ENCODE results near the gene MBD5.

Gene MBD5

GRCh38 chr2:148554459-148555247 lies 533.8 kb downstream of the MBD5 start:
- ChIA-PET CTCF (no interaction called here), POLR2A (no interaction called here)
- TF ChIP-seq ELF4 (IDR thresholded peaks at IDR 0.05): no peak
- TF ChIP-seq PKNOX1 (IDR thresholded peaks at IDR 0.05): no peak
- TF ChIP-seq BHLHE40 (IDR thresholded peaks at IDR 0.05; ENCODE audit: borderline replicate concordance): no peak
- TF ChIP-seq ARNT (IDR thresholded peaks at IDR 0.05): no peak
- no peak for TF ChIP-seq CTBP1 (IDR thresholded peaks at IDR 0.05; ENCODE audit: borderline replicate concordance)
- TF ChIP-seq FOXK2 (IDR thresholded peaks at IDR 0.05): no peak
- TF ChIP-seq LEF1 (IDR thresholded peaks at IDR 0.05; ENCODE audit: borderline replicate concordance): no peak
- TF ChIP-seq L3MBTL2 (conservative IDR thresholded peaks at IDR 0.05): no peak
- TF ChIP-seq NFRKB (IDR thresholded peaks at IDR 0.05): no peak
- TF ChIP-seq HDGF (IDR thresholded peaks at IDR 0.05; ENCODE audit: borderline replicate concordance): no peak
- TF ChIP-seq TARDBP (IDR thresholded peaks at IDR 0.05): no peak
- no peak for TF ChIP-seq SUZ12 (IDR thresholded peaks at IDR 0.05)
- no peak for TF ChIP-seq SP1 (IDR thresholded peaks at IDR 0.05)
- no peak for TF ChIP-seq FOXA1 (IDR thresholded peaks at IDR 0.05)
- no peak for TF ChIP-seq FOXM1 (IDR thresholded peaks at IDR 0.05; ENCODE audit: borderline replicate concordance)
- no peak for TF ChIP-seq ZNF384 (IDR thresholded peaks at IDR 0.05)
- DNase-seq (ENCODE audit: extremely low spot score): no peak

DNA sequence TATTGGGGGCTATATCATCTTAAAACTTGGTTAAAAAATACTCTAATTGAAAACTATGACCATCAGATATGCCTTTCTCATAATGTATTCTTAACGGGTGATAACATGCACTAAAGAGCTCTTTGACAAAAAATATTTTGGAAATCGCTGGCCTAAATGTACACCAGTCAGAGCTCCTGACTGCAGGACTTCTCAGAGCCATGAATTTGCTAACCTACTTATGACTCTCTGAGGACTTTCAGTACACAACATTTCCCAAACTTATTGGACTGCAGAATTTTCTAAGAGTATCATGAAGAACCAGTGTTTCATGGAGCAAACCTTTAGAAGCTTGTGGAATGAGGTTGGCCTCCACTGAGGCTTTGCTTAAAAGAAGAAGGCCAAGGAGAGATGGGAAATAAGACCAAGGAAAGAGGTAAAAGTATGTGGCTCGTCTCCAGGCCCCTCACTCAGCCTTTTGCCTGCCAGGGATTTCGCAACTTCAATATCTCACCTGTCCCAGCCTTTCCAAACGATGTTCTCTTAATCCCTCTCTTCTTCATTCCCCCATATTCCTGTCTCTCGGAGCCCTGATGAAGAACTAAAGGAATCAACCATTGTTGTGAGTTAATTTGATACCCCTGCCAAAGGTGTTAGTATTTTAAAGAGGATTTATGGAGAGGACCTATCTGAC lies 534.9 kb downstream of the MBD5 start:
- ChIA-PET POLR2A (no interaction called here), CTCF (no interaction called here)
- no peak for DNase-seq (ENCODE audit: extremely low spot score)
- no peak for TF ChIP-seq HDGF (IDR thresholded peaks at IDR 0.05; ENCODE audit: borderline replicate concordance)
- TF ChIP-seq ZNF384 (IDR thresholded peaks at IDR 0.05): no peak

- ChIA-PET POLR2A (no interaction called here), CTCF (no interaction called here)
- no peak for TF ChIP-seq FOXA1 (IDR thresholded peaks at IDR 0.05)
- TF ChIP-seq HDGF (IDR thresholded peaks at IDR 0.05; ENCODE audit: borderline replicate concordance): no peak
- TF ChIP-seq SP1 (IDR thresholded peaks at IDR 0.05): no peak
- TF ChIP-seq ARNT (IDR thresholded peaks at IDR 0.05): no peak
- no peak for TF ChIP-seq BHLHE40 (IDR thresholded peaks at IDR 0.05; ENCODE audit: borderline replicate concordance)
- no peak for TF ChIP-seq L3MBTL2 (conservative IDR thresholded peaks at IDR 0.05)
- no peak for TF ChIP-seq NFRKB (IDR thresholded peaks at IDR 0.05)
- TF ChIP-seq FOXM1 (IDR thresholded peaks at IDR 0.05; ENCODE audit: borderline replicate concordance): no peak
- no peak for TF ChIP-seq SUZ12 (IDR thresholded peaks at IDR 0.05)
- no peak for TF ChIP-seq CTBP1 (IDR thresholded peaks at IDR 0.05; ENCODE audit: borderline replicate concordance)
- no peak for TF ChIP-seq PKNOX1 (IDR thresholded peaks at IDR 0.05)
- no peak for DNase-seq (ENCODE audit: extremely low spot score)
Observed at GRCh38 chr2:148557844-148558436, 537.0 kb downstream of the MBD5 start.

GRCh38 chr2:148560496-148560895 lies 539.6 kb downstream of the MBD5 start:
- CTCF ChIA-PET: no interaction called here
- POLR2A ChIA-PET: no interaction called here
- no peak for DNase-seq (ENCODE audit: extremely low spot score)
- TF ChIP-seq FOXK2 (IDR thresholded peaks at IDR 0.05) (no peak), ZNF384 (IDR thresholded peaks at IDR 0.05) (no peak), CTBP1 (IDR thresholded peaks at IDR 0.05; ENCODE audit: borderline replicate concordance) (no peak), BHLHE40 (IDR thresholded peaks at IDR 0.05; ENCODE audit: borderline replicate concordance) (no peak), SP1 (IDR thresholded peaks at IDR 0.05) (no peak), HDGF (IDR thresholded peaks at IDR 0.05; ENCODE audit: borderline replicate concordance) (no peak), TARDBP (IDR thresholded peaks at IDR 0.05) (no peak), SUZ12 (IDR thresholded peaks at IDR 0.05) (no peak)

DNA sequence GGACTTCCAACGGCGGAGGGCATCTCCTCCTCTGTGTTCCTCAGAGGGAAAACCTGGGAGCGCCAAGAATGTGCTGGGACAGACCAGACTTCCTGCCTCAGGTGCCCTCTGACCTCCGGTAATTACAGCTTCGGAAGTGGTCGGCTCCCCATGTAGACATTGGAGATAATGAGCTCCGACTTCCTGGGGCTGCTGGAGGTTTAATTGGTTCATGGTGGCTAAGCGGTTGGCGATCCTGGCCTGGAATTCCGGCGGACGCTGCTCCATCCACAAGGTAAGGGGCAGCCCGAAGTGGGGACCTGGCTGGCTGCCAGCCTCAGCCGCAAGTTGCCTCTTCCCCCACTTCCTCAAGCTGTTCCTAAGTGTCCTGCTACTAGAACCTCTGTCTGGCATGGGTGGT lies 540.5 kb downstream of the MBD5 start:
- POLR2A ChIA-PET: no interaction called here

More for the DNA sequence above, 540.5 kb downstream of the MBD5 start:
- CTCF ChIA-PET: no interaction called here
- no peak for TF ChIP-seq BHLHE40 (IDR thresholded peaks at IDR 0.05; ENCODE audit: borderline replicate concordance)
- TF ChIP-seq ELF4 (IDR thresholded peaks at IDR 0.05): no peak
- TF ChIP-seq FOXK2 (IDR thresholded peaks at IDR 0.05): no peak
- no peak for TF ChIP-seq TARDBP (IDR thresholded peaks at IDR 0.05)
- TF ChIP-seq SP1 (IDR thresholded peaks at IDR 0.05): no peak
- TF ChIP-seq LEF1 (IDR thresholded peaks at IDR 0.05; ENCODE audit: borderline replicate concordance): no peak
- no peak for TF ChIP-seq ZNF384 (IDR thresholded peaks at IDR 0.05)
- TF ChIP-seq CTBP1 (IDR thresholded peaks at IDR 0.05; ENCODE audit: borderline replicate concordance): no peak
- no peak for TF ChIP-seq PKNOX1 (IDR thresholded peaks at IDR 0.05)
- no peak for TF ChIP-seq NFRKB (IDR thresholded peaks at IDR 0.05)
- no peak for TF ChIP-seq ARNT (IDR thresholded peaks at IDR 0.05)
- TF ChIP-seq FOXM1 (IDR thresholded peaks at IDR 0.05; ENCODE audit: borderline replicate concordance): no peak
- no peak for TF ChIP-seq HDGF (IDR thresholded peaks at IDR 0.05; ENCODE audit: borderline replicate concordance)
- no peak for TF ChIP-seq FOXA1 (IDR thresholded peaks at IDR 0.05)
- no peak for TF ChIP-seq SUZ12 (IDR thresholded peaks at IDR 0.05)
- TF ChIP-seq L3MBTL2 (conservative IDR thresholded peaks at IDR 0.05): no peak
- no peak for DNase-seq (ENCODE audit: extremely low spot score)
